Adrenal gland (tissue), 5 donors: ENCODE data around the gene YPEL5.
"Not testable (repeated sequence)": the region's sequence is repeated elsewhere in the genome, so short reads cannot be mapped to it uniquely, and the experiment has no call there.

Source experiments
- CTCF ChIP-seq, 6 experiments: fragments of 450-650 bp in 4 of 6; fragments of 200-600 bp in 2 of 6; sonication (generic) in 1 of 6; IDR thresholded peaks; 1 replicate in 5 of 6; 2 replicates in 1 of 6; pipeline versions ENCODE4 v1.5.1 to v1.8.0; 2016 to 2021; ENCODE audit warnings: antibody characterized with exemption in 6 of 6, mild to moderate bottlenecking in 2 of 6, moderate library complexity in 1 of 6
- POLR2A ChIP-seq, 2 donors: fragments of 450-650 bp; IDR thresholded peaks; one replicate each; pipeline ENCODE4 v1.6.1; 2017; ENCODE audit warnings: antibody characterized with exemption in 2 of 2, mild to moderate bottlenecking in 2 of 2, moderate library complexity in 1 of 2
- donor health status: DM: no; HTN: no; CAD: no.

GRCh38 chr2:30111186-30111585 is 35.6 kb upstream of the YPEL5 start:
- not testable (repeated sequence) for TF ChIP-seq CTCF, POLR2A (IDR thresholded peaks at IDR 0.05)
